ENCODE measurements around the gene SLC4A11.

- TF ChIP-seq CTCF (IDR thresholded peaks at IDR 0.05) (no peak), POLR2A (IDR thresholded peaks at IDR 0.05) (no peak)
Measured at GRCh38 chr20:3244613-3245012, 5.6 kb upstream of the SLC4A11 start.
